Left lung (tissue), 10 donors: ENCODE data around the gene DNAH9. TPM values are rescaled to one million over a fixed set of nuclear protein-coding genes. Genes with fewer than 3 reads are reported as not detected.
"Not testable (repeated sequence)": the region's sequence is repeated elsewhere in the genome, so short reads cannot be mapped to it uniquely, and the experiment has no call there.

Experiments used
- ATAC-seq: fragments of 200-7000 bp; cut with Tn5 transposase; one replicate; pipeline ENCODE4 v1.9.1; 2020; ENCODE audit warnings: moderate library complexity
- DNase-seq, 4 donors: peaks; one replicate each; pipeline ENCODE4 v3.0.0-alpha.2; 2013 to 2020
- H3K27ac ChIP-seq, 2 donors: fragments of 200-600 bp; sonication (generic) in 1 of 2; one replicate each; pipeline versions ENCODE4 v1.5.0 to v1.8.0; 2020 to 2021
- H3K27me3 ChIP-seq, 2 donors: fragments of 200-600 bp; sonication (generic) in 1 of 2; one replicate each; pipeline versions ENCODE4 v1.5.0 to v1.8.0; 2020 to 2021
- H3K36me3 ChIP-seq, 2 donors: fragments of 200-600 bp; sonication (generic) in 1 of 2; one replicate each; pipeline versions ENCODE4 v1.5.0 to v1.8.0; 2020 to 2021
- H3K4me1 ChIP-seq, 2 donors: fragments of 200-600 bp; one replicate each; pipeline ENCODE4 v1.8.0; 2021
- H3K4me3 ChIP-seq, 2 donors: fragments of 200-600 bp; sonication (generic) in 1 of 2; one replicate each; pipeline versions ENCODE4 v1.5.0 to v1.8.0; 2020 to 2021; ENCODE audit warnings: mild to moderate bottlenecking in 1 of 2
- H3K9me3 ChIP-seq, 2 donors: fragments of 200-600 bp; sonication (generic) in 1 of 2; one replicate each; pipeline versions ENCODE4 v1.5.0 to v1.8.0; 2020 to 2021
- intact Hi-C, 2 donors: fragments of 100-400 bp; cut with DNase I; formaldehyde crosslinking; loops; one replicate each; pipeline versions ENCODE4 v1.11.2 to v1.14.2; 2022
- polyA plus RNA-seq, 6 donors: library from polyadenylated mRNA; unstranded; fragments of 120-200 nt; gene quantifications; one replicate each; pipeline ENCODE4 v1.2.1, GENCODE V29; 2013; ENCODE audit not compliant: insufficient read length in 6 of 6
- total RNA-seq, 2 donors: library from RNA; stranded (reverse); fragmentation: NEBNext Ultra II Directional; extraction: Animal tissue kit (Norgen Biotek cat#: 25700); gene quantifications; one replicate each; pipeline ENCODE4 v1.2.1, GENCODE V29; 2021
- TF ChIP-seq, protein P1 (sequence below), 2 donors: fragments of 200-600 bp; sonication (generic) in 1 of 2; IDR thresholded peaks; one replicate each; pipeline versions ENCODE4 v1.5.0 to v1.8.0; 2021; ENCODE audit warnings: antibody characterized with exemption in 2 of 2
- donor health status: DM: no; HTN: yes; CAD: no.
- donor health status: DM: no; HTN: no; CAD: no.

DNAH9 gene
- total and polyA plus RNA-seq, 8 donors = 0.38 to 12.0 (median 7.5) TPM

DNA sequence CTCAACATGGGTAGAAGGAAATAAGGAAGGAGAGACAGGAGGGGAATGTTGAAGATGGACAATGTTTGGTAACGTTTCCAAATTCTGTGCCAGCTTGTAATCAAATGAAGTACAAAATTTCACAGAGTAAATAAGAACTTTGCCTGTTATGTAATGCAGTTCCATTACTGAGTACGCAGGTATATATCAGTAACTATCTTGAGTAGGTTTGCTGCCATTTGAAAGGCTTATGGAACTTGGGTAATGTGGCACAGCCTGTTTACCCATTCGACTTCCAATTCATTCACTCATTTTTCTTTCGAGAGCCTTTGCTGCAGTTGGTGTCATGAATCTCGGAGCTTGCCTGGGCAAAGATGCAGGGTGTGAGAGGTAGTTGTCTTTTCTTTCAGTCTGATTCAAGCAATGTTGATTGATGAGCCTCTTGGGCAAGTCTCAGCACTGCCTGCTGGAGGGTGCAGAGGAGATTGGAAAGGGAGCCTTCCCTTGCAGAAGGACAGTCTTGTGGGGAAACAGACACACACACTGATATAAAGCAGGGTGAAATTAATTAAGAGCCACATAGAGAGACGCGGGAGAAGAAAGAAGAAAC is 345.6 kb downstream of the DNAH9 start:
- intact Hi-C loops = no loop called here
- H3K9me3 ChIP-seq = no peaks in the 10 kb centered on the region
- TF ChIP-seq, protein P1, sequence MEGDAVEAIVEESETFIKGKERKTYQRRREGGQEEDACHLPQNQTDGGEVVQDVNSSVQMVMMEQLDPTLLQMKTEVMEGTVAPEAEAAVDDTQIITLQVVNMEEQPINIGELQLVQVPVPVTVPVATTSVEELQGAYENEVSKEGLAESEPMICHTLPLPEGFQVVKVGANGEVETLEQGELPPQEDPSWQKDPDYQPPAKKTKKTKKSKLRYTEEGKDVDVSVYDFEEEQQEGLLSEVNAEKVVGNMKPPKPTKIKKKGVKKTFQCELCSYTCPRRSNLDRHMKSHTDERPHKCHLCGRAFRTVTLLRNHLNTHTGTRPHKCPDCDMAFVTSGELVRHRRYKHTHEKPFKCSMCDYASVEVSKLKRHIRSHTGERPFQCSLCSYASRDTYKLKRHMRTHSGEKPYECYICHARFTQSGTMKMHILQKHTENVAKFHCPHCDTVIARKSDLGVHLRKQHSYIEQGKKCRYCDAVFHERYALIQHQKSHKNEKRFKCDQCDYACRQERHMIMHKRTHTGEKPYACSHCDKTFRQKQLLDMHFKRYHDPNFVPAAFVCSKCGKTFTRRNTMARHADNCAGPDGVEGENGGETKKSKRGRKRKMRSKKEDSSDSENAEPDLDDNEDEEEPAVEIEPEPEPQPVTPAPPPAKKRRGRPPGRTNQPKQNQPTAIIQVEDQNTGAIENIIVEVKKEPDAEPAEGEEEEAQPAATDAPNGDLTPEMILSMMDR (IDR thresholded peaks at IDR 0.05) = no peak
- no peaks in the 10 kb centered on the region for H3K4me1 ChIP-seq
- ATAC-seq (no peak), DNase-seq (no peak)
- no peak overlapping the region for H3K27ac ChIP-seq
- H3K36me3 ChIP-seq = no peaks in the 10 kb centered on the region
- H3K27me3 ChIP-seq = no peaks in the 10 kb centered on the region
- H3K4me3 ChIP-seq = no peak overlapping the region

- ATAC-seq (no peak), DNase-seq (no peak)
- no peak overlapping the region for H3K27ac ChIP-seq
- no peaks in the 10 kb centered on the region for H3K36me3 ChIP-seq
- H3K4me1 ChIP-seq = peaks cover 0 to 4% of the 10 kb centered on the region in 2 donors
- no peak overlapping the region for H3K4me3 ChIP-seq
- intact Hi-C loops = no loop called here
- H3K9me3 ChIP-seq = no peaks in the 10 kb centered on the region
- H3K27me3 ChIP-seq = no peaks in the 10 kb centered on the region
- TF ChIP-seq, protein P1 (IDR thresholded peaks at IDR 0.05) = no peak
Measured at GRCh38 chr17:11944587-11944986, 346.3 kb downstream of the DNAH9 start.

DNA sequence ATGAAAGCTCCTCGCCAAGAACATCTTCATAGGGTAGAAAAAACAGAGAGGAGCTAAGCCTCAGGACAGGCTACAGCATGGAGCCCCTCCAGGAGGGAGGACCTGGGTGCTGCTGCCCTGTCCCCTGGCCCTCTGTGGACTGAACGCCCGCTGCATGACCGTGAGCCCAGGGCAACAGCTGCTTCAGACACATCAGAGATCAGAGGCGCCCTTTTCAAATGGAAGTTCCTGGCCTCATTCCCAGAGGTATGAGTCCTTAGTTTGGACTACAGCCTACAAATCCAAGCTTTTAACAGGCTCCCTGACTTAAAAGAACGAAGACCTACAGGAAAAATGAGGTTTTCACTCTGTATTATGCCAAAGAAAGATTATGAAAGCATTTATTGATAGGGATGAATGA is 350.5 kb downstream of the DNAH9 start:
- Histone ChIP-seq H3K36me3 (no peaks in the 10 kb centered on the region), H3K9me3 (peaks cover 0 to 15% of the 10 kb centered on the region in 2 donors), H3K4me1 (peaks cover 0 to 4% of the 10 kb centered on the region in 2 donors), H3K27me3 (no peaks in the 10 kb centered on the region), H3K4me3 (no peak overlapping the region), H3K27ac (no peak overlapping the region)
- peak; percentile 81 for ATAC-seq
- TF ChIP-seq, protein P1 (IDR thresholded peaks at IDR 0.05) = no peak
- intact Hi-C loops = no loop called here
- DNase-seq = peak in 2 of 4 donors; percentile 34 to 36

GRCh38 chr17:11949571-11949970 is 351.3 kb downstream of the DNAH9 start:
- ATAC-seq, H3K4me3 ChIP-seq, H3K27me3 ChIP-seq, intact Hi-C loops, H3K4me1 ChIP-seq, H3K36me3 ChIP-seq, H3K27ac ChIP-seq, DNase-seq: not testable (repeated sequence)
- H3K9me3 ChIP-seq = peaks cover 0 to 23% of the 10 kb centered on the region in 2 donors

DNA sequence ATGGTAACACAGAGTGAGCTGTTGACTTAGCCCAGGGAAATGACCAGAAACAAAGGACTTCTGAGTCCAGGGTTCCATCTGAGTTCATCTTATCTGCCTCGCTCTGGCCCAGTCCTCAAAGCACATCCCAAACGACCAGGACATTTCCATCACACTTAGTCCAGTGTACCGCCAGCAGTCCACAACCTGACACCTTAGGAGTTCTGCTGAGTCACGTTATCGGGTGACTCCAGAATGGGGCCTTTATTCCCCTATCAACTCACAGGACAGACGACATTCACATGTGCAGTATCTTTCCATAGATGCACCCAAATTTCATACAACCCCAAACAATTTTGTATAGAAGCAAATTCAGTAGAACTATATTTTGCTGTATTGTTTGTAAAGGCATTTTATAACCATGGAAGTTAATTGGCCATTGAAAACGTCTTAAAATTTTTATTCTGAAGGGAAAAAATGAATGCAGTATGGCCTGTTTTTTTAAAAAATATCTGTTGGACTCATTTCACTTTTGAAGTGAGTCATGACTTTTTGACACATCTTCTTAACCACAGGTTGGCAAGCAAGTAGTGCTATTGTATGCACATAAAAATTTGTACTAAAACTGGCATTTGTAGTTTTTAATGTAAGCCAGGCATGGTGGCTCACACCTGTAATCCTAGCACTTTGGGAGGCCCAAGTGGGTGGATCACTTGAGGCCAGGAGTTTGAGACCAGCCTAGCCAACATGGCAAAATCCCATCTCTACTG is 352.7 kb downstream of the DNAH9 start:
- no peak overlapping the region for H3K27ac ChIP-seq
- H3K9me3 ChIP-seq = peaks cover 0 to 37% of the 10 kb centered on the region in 2 donors
- DNase-seq (no peak), ATAC-seq (no peak)
- no peaks in the 10 kb centered on the region for H3K36me3 ChIP-seq
- H3K4me1 ChIP-seq = peaks cover 0 to 4% of the 10 kb centered on the region in 2 donors
- no peak overlapping the region for H3K4me3 ChIP-seq
- TF ChIP-seq, protein P1 (IDR thresholded peaks at IDR 0.05) = no peak
- H3K27me3 ChIP-seq = no peaks in the 10 kb centered on the region
- intact Hi-C loops = no loop called here
